ENCODE results near the gene MYH4.

DNA sequence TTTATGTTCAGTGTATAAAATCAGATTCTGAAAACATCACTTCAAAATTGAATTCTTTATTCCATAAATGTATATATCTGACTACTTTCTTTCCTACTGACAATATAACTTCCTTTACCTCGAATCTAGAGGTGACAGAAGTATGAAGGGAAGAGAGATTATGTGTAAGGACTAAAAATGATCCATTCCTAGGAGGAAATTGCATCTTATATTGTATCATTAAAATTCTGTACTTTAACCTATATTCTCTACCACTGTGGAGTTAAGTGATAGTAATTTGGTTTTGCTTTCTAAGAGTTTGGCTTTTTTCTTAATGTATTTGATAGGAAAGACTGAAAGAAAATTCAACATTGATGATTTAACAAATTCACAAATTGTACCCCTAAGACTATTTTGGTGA is 11.4 kb downstream of the MYH4 start:
- TF ChIP-seq, protein P1, sequence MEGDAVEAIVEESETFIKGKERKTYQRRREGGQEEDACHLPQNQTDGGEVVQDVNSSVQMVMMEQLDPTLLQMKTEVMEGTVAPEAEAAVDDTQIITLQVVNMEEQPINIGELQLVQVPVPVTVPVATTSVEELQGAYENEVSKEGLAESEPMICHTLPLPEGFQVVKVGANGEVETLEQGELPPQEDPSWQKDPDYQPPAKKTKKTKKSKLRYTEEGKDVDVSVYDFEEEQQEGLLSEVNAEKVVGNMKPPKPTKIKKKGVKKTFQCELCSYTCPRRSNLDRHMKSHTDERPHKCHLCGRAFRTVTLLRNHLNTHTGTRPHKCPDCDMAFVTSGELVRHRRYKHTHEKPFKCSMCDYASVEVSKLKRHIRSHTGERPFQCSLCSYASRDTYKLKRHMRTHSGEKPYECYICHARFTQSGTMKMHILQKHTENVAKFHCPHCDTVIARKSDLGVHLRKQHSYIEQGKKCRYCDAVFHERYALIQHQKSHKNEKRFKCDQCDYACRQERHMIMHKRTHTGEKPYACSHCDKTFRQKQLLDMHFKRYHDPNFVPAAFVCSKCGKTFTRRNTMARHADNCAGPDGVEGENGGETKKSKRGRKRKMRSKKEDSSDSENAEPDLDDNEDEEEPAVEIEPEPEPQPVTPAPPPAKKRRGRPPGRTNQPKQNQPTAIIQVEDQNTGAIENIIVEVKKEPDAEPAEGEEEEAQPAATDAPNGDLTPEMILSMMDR (IDR thresholded peaks at IDR 0.05; ENCODE audit: insufficient read depth, low read length): no peak
- TF ChIP-seq POLR2AphosphoS5 (IDR thresholded peaks at IDR 0.05; ENCODE audit: low read depth) (no peak), GABPA (IDR thresholded peaks at IDR 0.05; ENCODE audit: low read depth) (no peak), SPI1 (IDR thresholded peaks at IDR 0.05; ENCODE audit: borderline replicate concordance, low read depth) (no peak)

Measured in HL-60 (cell line).